Liver (tissue), 9 donors: ENCODE measurements around the gene SPSB1. TPM values are rescaled to one million over a fixed set of nuclear protein-coding genes. Genes with fewer than 3 reads are reported as not detected.

Experiments
- DNase-seq: peaks from one replicate; pipeline ENCODE4 v3.0.0-alpha.2; 2017; ENCODE audit warnings: low spot score
- H3K27ac ChIP-seq, 2 donors: one replicate each; pipeline ENCODE4 v1.7.0; 2013; ENCODE audit warnings: inconsistent platforms in 2 of 2, low read length in 2 of 2, control low read depth in 1 of 2, low read depth in 1 of 2, mild to moderate bottlenecking in 1 of 2
- H3K27me3 ChIP-seq, 4 donors: one replicate each; pipeline versions ENCODE4 v1.6.1 to v1.7.0; 2013; ENCODE audit warnings: low read length in 3 of 4, inconsistent platforms in 1 of 4, mild to moderate bottlenecking in 1 of 4, moderate library complexity in 1 of 4; ENCODE audit not compliant: control insufficient read depth in 4 of 4, insufficient read depth in 4 of 4
- H3K36me3 ChIP-seq, 4 donors: one replicate each; pipeline versions ENCODE4 v1.6.1 to v1.7.0; 2013; ENCODE audit warnings: low read length in 3 of 4, mild to moderate bottlenecking in 3 of 4, low read depth in 1 of 4, moderate library complexity in 1 of 4; ENCODE audit not compliant: control insufficient read depth in 4 of 4, insufficient read depth in 3 of 4
- H3K4me1 ChIP-seq, 4 donors: one replicate each; pipeline versions ENCODE4 v1.6.1 to v1.7.0; 2013; ENCODE audit warnings: low read length in 3 of 4, mild to moderate bottlenecking in 3 of 4, moderate library complexity in 1 of 4; ENCODE audit not compliant: control insufficient read depth in 4 of 4, insufficient read depth in 4 of 4
- H3K4me3 ChIP-seq, 3 donors: one replicate each; pipeline versions ENCODE4 v1.6.1 to v1.7.0; 2013; ENCODE audit warnings: low read length in 3 of 3, control low read depth in 1 of 3, low read depth in 1 of 3, mild to moderate bottlenecking in 1 of 3
- H3K9ac ChIP-seq, 2 donors: one replicate each; pipeline ENCODE4 v1.7.0; 2013; ENCODE audit warnings: low read length in 2 of 2, mild to moderate bottlenecking in 2 of 2, moderate library complexity in 2 of 2, control low read depth in 1 of 2, low read depth in 1 of 2
- H3K9me3 ChIP-seq, 4 donors: one replicate each; pipeline versions ENCODE4 v1.6.1 to v1.7.0; 2013; ENCODE audit warnings: low read length in 3 of 4; ENCODE audit not compliant: control insufficient read depth in 4 of 4
- ATF3 ChIP-seq: IDR thresholded peaks from 2 replicates; pipeline ENCODE4 v1.6.1; 2016; ENCODE audit warnings: antibody characterized with exemption
- CTCF ChIP-seq: fragments of 150-350 bp; IDR thresholded peaks from 2 replicates; pipeline ENCODE4 v1.5.1; 2017; ENCODE audit warnings: improper control_type of control experiment, low read depth, low read length; ENCODE audit not compliant: missing input control
- EGR1 ChIP-seq, 2 donors: IDR thresholded peaks; 2 replicates each; pipeline ENCODE4 v1.6.1; 2016 to 2018; ENCODE audit warnings: antibody characterized with exemption in 2 of 2, low read depth in 2 of 2
- FOXA1 ChIP-seq: IDR thresholded peaks from 2 replicates; pipeline ENCODE4 v1.6.1; 2016; ENCODE audit warnings: antibody characterized with exemption
- FOXA2 ChIP-seq: IDR thresholded peaks from 2 replicates; pipeline ENCODE4 v1.6.1; 2016; ENCODE audit warnings: antibody characterized with exemption
- GABPA ChIP-seq, 2 donors: IDR thresholded peaks in 1 of 2; conservative IDR thresholded peaks in 1 of 2; 2 replicates each; pipeline ENCODE4 v1.6.1; 2016; ENCODE audit warnings: antibody characterized with exemption in 2 of 2, mild to moderate bottlenecking in 1 of 2, moderate library complexity in 1 of 2
- HNF4A ChIP-seq, 2 donors: conservative IDR thresholded peaks; 2 replicates each; pipeline ENCODE4 v1.6.1; 2016; ENCODE audit warnings: antibody characterized with exemption in 2 of 2, mild to moderate bottlenecking in 2 of 2
- HNF4G ChIP-seq: IDR thresholded peaks from 2 replicates; pipeline ENCODE4 v1.6.1; 2016; ENCODE audit warnings: antibody characterized with exemption
- JUND ChIP-seq, 2 donors: IDR thresholded peaks; 2 replicates each; pipeline ENCODE4 v1.6.1; 2016; ENCODE audit warnings: antibody characterized with exemption in 2 of 2
- MAX ChIP-seq: IDR thresholded peaks from 2 replicates; pipeline ENCODE4 v1.6.1; 2016; ENCODE audit warnings: antibody characterized with exemption
- RAD21 ChIP-seq, 2 donors: IDR thresholded peaks; 2 replicates each; pipeline ENCODE4 v1.6.1; 2016; ENCODE audit warnings: antibody characterized with exemption in 2 of 2, mild to moderate bottlenecking in 2 of 2
- REST ChIP-seq: IDR thresholded peaks from 2 replicates; pipeline ENCODE4 v1.6.1; 2016; ENCODE audit warnings: antibody characterized with exemption, mild to moderate bottlenecking
- RXRA ChIP-seq, 2 donors: IDR thresholded peaks; 2 replicates each; pipeline ENCODE4 v1.6.1; 2017 to 2018; ENCODE audit warnings: antibody characterized with exemption in 2 of 2, mild to moderate bottlenecking in 1 of 2
- SP1 ChIP-seq: IDR thresholded peaks from 2 replicates; pipeline ENCODE4 v1.6.1; 2018; ENCODE audit warnings: antibody characterized with exemption, mild to moderate bottlenecking
- TAF1 ChIP-seq: conservative IDR thresholded peaks from 2 replicates; pipeline ENCODE4 v1.6.1; 2016; ENCODE audit warnings: antibody characterized with exemption, mild to moderate bottlenecking
- YY1 ChIP-seq: IDR thresholded peaks from 2 replicates; pipeline ENCODE4 v1.6.1; 2016; ENCODE audit warnings: antibody characterized with exemption, mild to moderate bottlenecking
- ZBTB33 ChIP-seq: IDR thresholded peaks from 2 replicates; pipeline ENCODE4 v1.6.1; 2016; ENCODE audit warnings: antibody characterized with exemption
- WGBS: extraction: QIAGEN DNeasy Blood & Tissue Kit; methylation state at CpG from one replicate; pipeline ENCODE4 v1.1.7; 2013; 5-methylcytosine and 5-hydroxymethylcytosine counted together
- polyA plus RNA-seq, 2 donors: library from polyadenylated mRNA; stranded (reverse) in 1 of 2; unstranded in 1 of 2; fragments of 200-250 nt in 1 of 2; fragments of >200 nt in 1 of 2; fragmentation: Nextera tagmentation in 1 of 2; extraction: Ambion mirVana in 1 of 2; gene quantifications; one replicate each; pipeline versions ENCODE4 v1.2.1 to v1.2.3, GENCODE V29; 2013 to 2015
- total RNA-seq, 2 donors: library from RNA; depleted of rRNA; stranded (reverse); fragments of >200 nt; gene quantifications; one replicate each; pipeline ENCODE4 v1.2.3, GENCODE V29; 2014
- donor health status: healthy.
- donor health status: healthy.
- donor health status: healthy.
- donor health status: healthy.
- donor health status: healthy.

The SPSB1 gene
- total and polyA plus RNA-seq, 4 donors = 4.1 to 22.6 (median 14.8) TPM

- H3K27me3 ChIP-seq = no peaks in the 10 kb centered on the region
- 95% methylated on average over 9 of the region's 9 CpGs for WGBS
- no peaks in the 10 kb centered on the region for H3K36me3 ChIP-seq
- no peak for DNase-seq
- H3K27ac ChIP-seq = no peak overlapping the region
- H3K9ac ChIP-seq = no peak overlapping the region
- H3K4me1 ChIP-seq = peaks cover 0 to 2% (median 0%) of the 10 kb centered on the region in 4 donors
- no peaks in the 10 kb centered on the region for H3K9me3 ChIP-seq
- no peak for TF ChIP-seq CTCF
- TF ChIP-seq ATF3 = no peak
- TF ChIP-seq YY1 = no peak
- no peak for TF ChIP-seq GABPA (IDR thresholded peaks at IDR 0.05 in 1 of 2, conservative IDR thresholded peaks at IDR 0.05 in 1 of 2)
- no peak for TF ChIP-seq RXRA (IDR thresholded peaks at IDR 0.05)
- TF ChIP-seq EGR1 (IDR thresholded peaks at IDR 0.05; ENCODE audit: low read depth in 2 of 2) = no peak
- TF ChIP-seq HNF4G = no peak
- TF ChIP-seq JUND (IDR thresholded peaks at IDR 0.05) = no peak
- no peak for TF ChIP-seq MAX
- H3K4me3 ChIP-seq = no peak overlapping the region
These were observed 35.5 kb downstream of the SPSB1 start for GRCh38 chr1:9328201-9328600.

- Histone ChIP-seq H3K9me3 (no peaks in the 10 kb centered on the region), H3K36me3 (no peaks in the 10 kb centered on the region), H3K4me1 (peaks cover 0 to 2% (median 0%) of the 10 kb centered on the region in 4 donors), H3K27me3 (no peaks in the 10 kb centered on the region), H3K27ac (no peak overlapping the region), H3K9ac (no peak overlapping the region), H3K4me3 (no peak overlapping the region)
- WGBS = 90% methylated on average over 12 of the region's 12 CpGs
- no peak for DNase-seq
- no peak for TF ChIP-seq RAD21 (IDR thresholded peaks at IDR 0.05)
- TF ChIP-seq RXRA (IDR thresholded peaks at IDR 0.05) = no peak
- no peak for TF ChIP-seq TAF1
- TF ChIP-seq HNF4G = no peak
- TF ChIP-seq ZBTB33 = no peak
- TF ChIP-seq EGR1 (IDR thresholded peaks at IDR 0.05; ENCODE audit: low read depth in 2 of 2) = no peak
- no peak for TF ChIP-seq YY1
- no peak for TF ChIP-seq FOXA2
- no peak for TF ChIP-seq FOXA1
- TF ChIP-seq ATF3 = no peak
- no peak for TF ChIP-seq HNF4A (conservative IDR thresholded peaks at IDR 0.05)
- no peak for TF ChIP-seq SP1
- TF ChIP-seq REST = no peak
- TF ChIP-seq JUND (IDR thresholded peaks at IDR 0.05) = no peak
- no peak for TF ChIP-seq GABPA (IDR thresholded peaks at IDR 0.05 in 1 of 2, conservative IDR thresholded peaks at IDR 0.05 in 1 of 2)
- no peak for TF ChIP-seq MAX
These were observed 36.0 kb downstream of the SPSB1 start for GRCh38 chr1:9328715-9329114.
